MM.1S (cell line): ENCODE data around the gene CDC23.

Source experiments
- DNase-seq: peaks from one replicate; pipeline ENCODE4 v3.0.0-alpha.2; 2015
- H2AFZ ChIP-seq: fragments of 300-600 bp; sonication (generic); 2 replicates; pipeline ENCODE4 v1.6.0; 2016; ENCODE audit warnings: antibody characterized with exemption, low read length
- H3F3A ChIP-seq: fragments of 300-600 bp; sonication (generic); 2 replicates; pipeline ENCODE4 v1.6.1; 2016; ENCODE audit warnings: mild to moderate bottlenecking, antibody characterized with exemption, low read length, moderate library complexity, mixed read lengths; ENCODE audit not compliant: insufficient read depth
- H3K27ac ChIP-seq: fragments of 300-600 bp; sonication (generic); 2 replicates; pipeline ENCODE4 v1.5.1; 2016; ENCODE audit warnings: mild to moderate bottlenecking, low read length
- H3K27me3 ChIP-seq: fragments of 300-600 bp; sonication (generic); replicated peaks from 2 replicates; pipeline ENCODE4 v1.6.0; 2016; ENCODE audit warnings: low read length; ENCODE audit not compliant: insufficient read depth
- H3K36me3 ChIP-seq: fragments of 300-600 bp; sonication (generic); replicated peaks from 2 replicates; pipeline ENCODE4 v1.6.1; 2016; ENCODE audit warnings: mild to moderate bottlenecking, low read length, mixed read lengths; ENCODE audit not compliant: insufficient read depth
- H3K4me1 ChIP-seq: fragments of 300-600 bp; sonication (generic); 2 replicates; pipeline ENCODE4 v1.6.1; 2016; ENCODE audit warnings: low read length, mixed read lengths
- H3K4me2 ChIP-seq: fragments of 300-600 bp; sonication (generic); 2 replicates; pipeline ENCODE4 v1.6.0; 2016; ENCODE audit warnings: low read depth, low read length
- H3K4me3 ChIP-seq: fragments of 300-600 bp; sonication (generic); 2 replicates; pipeline ENCODE4 v1.5.1; 2016; ENCODE audit warnings: low read length, mixed read lengths
- H3K79me2 ChIP-seq: fragments of 300-600 bp; sonication (generic); 2 replicates; pipeline ENCODE4 v1.6.1; 2016; ENCODE audit warnings: mixed run types, low read length, mixed read lengths
- H3K9ac ChIP-seq: fragments of 300-600 bp; sonication (generic); 2 replicates; pipeline ENCODE4 v1.6.1; 2016; ENCODE audit warnings: low read length, mixed read lengths
- H3K9me2 ChIP-seq: fragments of 300-600 bp; sonication (generic); replicated peaks from 2 replicates; pipeline ENCODE4 v1.6.1; 2016; ENCODE audit warnings: mild to moderate bottlenecking, low read length, mixed read lengths; ENCODE audit not compliant: insufficient read depth
- H3K9me3 ChIP-seq: fragments of 300-600 bp; sonication (generic); replicated peaks from 2 replicates; pipeline ENCODE4 v1.6.1; 2016; ENCODE audit warnings: mild to moderate bottlenecking, low read length, mixed read lengths; ENCODE audit not compliant: insufficient read depth
- H4K20me1 ChIP-seq: fragments of 300-600 bp; sonication (generic); 2 replicates; pipeline ENCODE4 v1.6.1; 2016; ENCODE audit warnings: mild to moderate bottlenecking, low read length, moderate library complexity, mixed read lengths; ENCODE audit not compliant: insufficient read depth
- EZH2 ChIP-seq: fragments of 300-600 bp; sonication (generic); optimal IDR thresholded peaks from 2 replicates; pipeline ENCODE3; 2017; ENCODE audit warnings: low read depth, mild to moderate bottlenecking, antibody characterized with exemption, low read length, mixed read lengths
- EZH2phosphoT487 ChIP-seq: fragments of 300-600 bp; sonication (generic); IDR thresholded peaks from 2 replicates; pipeline ENCODE4 v1.6.1; 2018; ENCODE audit warnings: antibody characterized with exemption, low read length
- TF ChIP-seq, protein P1 (sequence below): fragments of 300-600 bp; sonication (generic); IDR thresholded peaks from 2 replicates; pipeline ENCODE4 v1.5.1; 2016; ENCODE audit warnings: antibody characterized with exemption, low read length, mixed read lengths

Gene CDC23

DNA sequence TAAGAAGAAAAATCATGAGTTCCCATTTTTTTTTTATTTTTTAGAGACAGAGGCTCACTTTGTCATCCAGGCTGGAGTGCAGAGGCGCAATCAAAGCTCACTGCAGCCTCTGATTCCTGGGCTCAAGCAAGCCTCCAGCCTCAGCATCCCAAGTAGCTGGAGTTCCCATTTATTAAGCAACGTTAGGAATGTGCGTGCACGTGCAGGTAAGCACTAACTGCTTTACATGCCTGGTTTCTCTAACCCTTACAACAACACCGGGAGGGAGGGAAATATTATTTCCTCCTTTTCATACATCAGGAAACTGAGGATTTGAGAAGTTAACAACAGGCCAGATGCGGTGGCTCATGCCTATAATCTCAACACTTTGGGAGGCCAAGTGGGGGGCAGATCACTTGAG lies 16.3 kb upstream of the CDC23 start:
- Histone ChIP-seq H3K4me1 (no peaks in the 10 kb centered on the region), H3F3A (no peaks in the 10 kb centered on the region), H3K36me3 (no peaks in the 10 kb centered on the region), H3K79me2 (no peaks in the 10 kb centered on the region), H3K27me3 (no peaks in the 10 kb centered on the region), H3K4me2 (no peak overlapping the region), H2AFZ (no peak overlapping the region), H4K20me1 (no peaks in the 10 kb centered on the region), H3K9ac (no peak overlapping the region), H3K9me3 (no peaks in the 10 kb centered on the region), H3K4me3 (no peak overlapping the region), H3K27ac (no peak overlapping the region), H3K9me2 (no peaks in the 10 kb centered on the region)
- TF ChIP-seq EZH2: no peak
- TF ChIP-seq EZH2phosphoT487: no peak
- TF ChIP-seq, protein P1, sequence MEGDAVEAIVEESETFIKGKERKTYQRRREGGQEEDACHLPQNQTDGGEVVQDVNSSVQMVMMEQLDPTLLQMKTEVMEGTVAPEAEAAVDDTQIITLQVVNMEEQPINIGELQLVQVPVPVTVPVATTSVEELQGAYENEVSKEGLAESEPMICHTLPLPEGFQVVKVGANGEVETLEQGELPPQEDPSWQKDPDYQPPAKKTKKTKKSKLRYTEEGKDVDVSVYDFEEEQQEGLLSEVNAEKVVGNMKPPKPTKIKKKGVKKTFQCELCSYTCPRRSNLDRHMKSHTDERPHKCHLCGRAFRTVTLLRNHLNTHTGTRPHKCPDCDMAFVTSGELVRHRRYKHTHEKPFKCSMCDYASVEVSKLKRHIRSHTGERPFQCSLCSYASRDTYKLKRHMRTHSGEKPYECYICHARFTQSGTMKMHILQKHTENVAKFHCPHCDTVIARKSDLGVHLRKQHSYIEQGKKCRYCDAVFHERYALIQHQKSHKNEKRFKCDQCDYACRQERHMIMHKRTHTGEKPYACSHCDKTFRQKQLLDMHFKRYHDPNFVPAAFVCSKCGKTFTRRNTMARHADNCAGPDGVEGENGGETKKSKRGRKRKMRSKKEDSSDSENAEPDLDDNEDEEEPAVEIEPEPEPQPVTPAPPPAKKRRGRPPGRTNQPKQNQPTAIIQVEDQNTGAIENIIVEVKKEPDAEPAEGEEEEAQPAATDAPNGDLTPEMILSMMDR: no peak
- DNase-seq: no peak

DNA sequence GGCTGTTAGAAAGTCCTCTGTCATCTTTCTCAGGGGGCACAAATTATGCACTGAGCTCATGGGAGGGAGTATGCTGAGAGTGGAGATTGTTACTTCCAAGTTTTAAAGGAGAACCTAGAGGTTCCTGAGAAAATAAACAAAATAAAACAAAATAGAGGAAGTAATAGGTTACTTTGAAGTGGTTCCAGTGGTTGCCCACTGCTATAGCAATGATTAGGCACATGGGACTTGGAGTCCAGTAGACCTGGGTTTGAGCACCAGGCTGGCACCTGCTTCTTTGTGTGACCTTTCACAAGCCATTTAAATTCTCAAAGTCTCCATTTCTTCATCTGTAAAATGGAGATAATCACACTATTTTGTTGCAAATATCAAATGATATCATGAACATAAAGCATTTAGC lies 13.8 kb upstream of the CDC23 start:
- Histone ChIP-seq H2AFZ (no peak overlapping the region), H3K27me3 (no peaks in the 10 kb centered on the region), H4K20me1 (no peaks in the 10 kb centered on the region), H3K4me1 (no peaks in the 10 kb centered on the region), H3K79me2 (no peaks in the 10 kb centered on the region), H3K4me2 (no peak overlapping the region), H3K4me3 (no peak overlapping the region), H3K9ac (no peak overlapping the region), H3K9me2 (no peaks in the 10 kb centered on the region), H3K9me3 (no peaks in the 10 kb centered on the region), H3K27ac (no peak overlapping the region), H3F3A (no peaks in the 10 kb centered on the region), H3K36me3 (no peaks in the 10 kb centered on the region)
- DNase-seq: no peak
- TF ChIP-seq, protein P1: no peak
- TF ChIP-seq EZH2phosphoT487 (no peak), EZH2 (no peak)

DNA sequence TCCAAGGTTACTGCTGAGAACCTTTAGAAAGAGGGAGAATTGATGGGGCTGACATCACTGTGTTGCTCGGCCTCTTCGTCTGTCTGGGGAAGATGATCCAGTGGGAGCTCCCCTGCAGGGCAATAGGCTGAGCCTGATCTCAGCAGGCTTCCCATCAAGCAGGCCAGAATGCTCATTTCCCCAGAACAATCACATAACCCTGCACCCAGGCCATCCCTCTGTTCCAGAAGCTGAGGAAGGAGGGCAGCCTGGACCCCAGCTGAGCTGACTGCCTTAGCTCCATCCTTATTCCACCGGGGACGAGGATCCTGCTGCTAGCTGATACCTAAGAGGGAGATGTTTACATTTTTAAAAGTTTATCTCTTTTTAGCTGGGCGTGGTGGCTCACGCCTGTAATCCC lies 11.6 kb upstream of the CDC23 start:
- Histone ChIP-seq H3K9me2 (no peaks in the 10 kb centered on the region), H3K9me3 (no peaks in the 10 kb centered on the region), H3K79me2 (no peaks in the 10 kb centered on the region), H3K4me2 (no peak overlapping the region), H3K27ac (no peak overlapping the region), H3K9ac (no peak overlapping the region), H3K27me3 (no peaks in the 10 kb centered on the region), H3K4me3 (no peak overlapping the region), H3F3A (no peaks in the 10 kb centered on the region), H3K4me1 (no peaks in the 10 kb centered on the region), H3K36me3 (no peaks in the 10 kb centered on the region), H2AFZ (no peak overlapping the region), H4K20me1 (no peaks in the 10 kb centered on the region)
- no peak for DNase-seq
- TF ChIP-seq, protein P1: no peak
- TF ChIP-seq EZH2: no peak
- no peak for TF ChIP-seq EZH2phosphoT487
